ENCODE results near the gene SNX22. TPM values are rescaled to one million over a fixed set of nuclear protein-coding genes. Genes with fewer than 3 reads are reported as not detected.

The SNX22 gene
- polyA plus RNA-seq, 4 donors, result 1.1 to 2.7 (median 1.9) TPM

DNA sequence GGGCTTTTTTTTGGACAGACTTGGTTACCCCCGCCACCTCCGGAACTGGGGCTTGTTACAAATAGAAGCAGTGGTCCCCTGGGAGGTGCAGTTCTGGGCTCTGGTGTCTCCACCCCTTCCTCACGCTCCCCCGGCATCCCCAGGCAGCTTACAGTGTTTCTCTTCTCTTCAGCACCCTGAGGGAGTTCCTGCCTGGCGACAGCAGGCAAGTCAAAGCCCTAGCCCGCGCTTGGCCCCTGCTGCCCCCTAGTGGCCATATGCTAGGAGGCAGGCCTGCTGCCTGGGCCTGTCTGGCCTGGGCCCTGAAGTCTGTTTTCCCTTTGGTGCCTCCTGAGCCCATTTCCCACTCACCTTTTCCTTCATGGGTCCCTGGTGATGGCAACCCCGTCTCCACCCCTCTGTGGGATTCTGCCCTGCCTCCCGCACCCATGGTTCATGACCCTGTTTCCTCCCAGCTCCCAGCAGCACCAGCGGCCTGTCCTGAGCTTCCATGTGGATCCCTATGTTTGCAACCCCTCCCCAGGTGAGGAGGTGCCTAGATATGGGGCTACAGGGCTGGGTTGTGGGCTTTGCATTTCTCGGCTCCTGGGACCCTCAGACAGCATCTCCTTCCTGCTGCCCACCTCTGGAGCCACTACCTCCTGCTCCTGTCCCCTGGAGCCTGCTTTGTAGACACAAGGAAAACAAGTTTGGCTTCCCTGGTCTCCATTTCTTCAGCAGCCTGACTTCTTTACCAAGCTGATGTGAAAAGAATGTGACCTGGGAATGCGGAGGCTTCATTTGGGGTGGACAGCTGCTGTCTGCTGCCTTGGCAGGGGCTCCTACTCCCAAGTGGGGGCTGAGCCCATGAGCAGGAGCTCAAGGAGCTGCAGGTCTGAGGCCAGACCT lies 2.2 kb downstream of the SNX22 start:
- DNase-seq (ENCODE audit: low read depth in 4 of 4, low spot score in 2 of 4), result peak in 3 of 4 donors; percentile 55 to 81 (median 57)

DNA sequence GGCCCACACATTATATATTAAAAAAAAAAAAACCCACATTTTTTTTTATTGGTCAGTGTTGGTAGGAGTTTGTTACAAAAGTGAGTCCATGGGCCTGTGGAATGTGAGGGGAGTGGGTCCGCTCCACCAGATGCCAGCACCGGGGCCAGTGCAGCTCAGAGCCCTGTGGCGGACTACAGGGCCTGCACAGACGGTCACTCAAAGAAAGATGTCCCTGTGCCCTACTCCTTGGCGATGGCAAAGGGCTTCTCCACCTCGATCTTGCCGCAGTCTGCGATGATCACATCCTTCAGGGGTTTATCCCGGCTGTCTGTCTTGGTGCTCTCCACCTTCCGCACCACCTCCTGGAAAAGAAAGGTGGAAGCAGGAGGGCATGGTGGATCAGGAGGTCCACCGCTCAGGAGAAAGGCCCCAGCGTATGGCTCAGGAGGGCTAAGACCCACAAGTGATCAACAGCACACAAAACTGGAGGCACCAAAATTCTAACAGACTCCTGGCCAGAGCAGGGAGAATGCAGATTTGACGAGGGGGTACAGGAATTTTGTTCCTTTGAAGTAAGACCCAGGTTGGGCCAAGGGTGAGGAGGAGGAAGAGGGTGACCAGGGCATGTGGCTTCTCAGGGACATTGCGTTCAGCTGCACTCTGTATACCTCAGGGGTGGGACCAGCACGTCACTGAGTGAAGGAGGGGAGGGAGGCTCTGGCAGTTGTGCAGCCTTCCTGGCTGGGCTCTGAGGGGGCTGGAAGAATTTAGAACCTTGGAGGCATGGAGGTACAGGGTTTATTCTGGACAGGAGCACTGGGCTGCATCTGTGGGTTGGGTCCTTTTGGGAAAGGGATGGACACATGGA lies 4.5 kb downstream of the SNX22 start:
- DNase-seq (ENCODE audit: low read depth in 4 of 4, low spot score in 2 of 4), result no peak

DNA sequence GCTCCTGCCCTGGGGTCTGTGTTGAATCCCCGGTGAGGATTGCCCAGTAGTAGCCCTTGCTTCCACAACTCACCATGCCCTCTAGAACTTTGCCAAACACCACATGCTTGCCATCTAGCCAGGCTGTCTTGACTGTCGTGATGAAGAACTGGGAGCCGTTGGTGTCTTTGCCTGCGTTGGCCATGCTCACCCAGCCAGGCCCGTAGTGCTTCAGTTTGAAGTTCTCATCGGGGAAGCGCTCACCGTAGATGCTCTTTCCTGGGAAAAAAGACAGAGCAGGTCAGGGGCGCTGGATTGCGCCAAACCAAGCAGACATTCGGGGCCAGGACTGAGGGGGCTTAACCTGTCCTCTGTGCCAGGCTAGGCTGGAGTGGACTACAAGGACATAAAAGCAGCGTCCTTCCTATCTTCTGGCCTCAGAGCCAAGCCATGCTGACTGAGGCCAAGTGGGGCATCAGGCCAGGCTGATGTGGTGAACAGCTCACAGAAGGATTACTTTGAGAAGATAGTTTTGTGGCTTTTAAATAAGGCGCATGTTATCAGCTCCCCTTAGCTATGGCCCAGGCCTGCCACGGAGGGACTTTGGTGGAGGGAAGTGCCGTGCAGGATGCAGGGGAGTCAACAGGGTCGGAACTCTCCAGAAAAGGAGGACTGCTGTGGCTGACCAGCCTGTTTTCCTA lies 5.3 kb downstream of the SNX22 start:
- no peak for DNase-seq (ENCODE audit: low read depth in 4 of 4, low spot score in 2 of 4)

DNA sequence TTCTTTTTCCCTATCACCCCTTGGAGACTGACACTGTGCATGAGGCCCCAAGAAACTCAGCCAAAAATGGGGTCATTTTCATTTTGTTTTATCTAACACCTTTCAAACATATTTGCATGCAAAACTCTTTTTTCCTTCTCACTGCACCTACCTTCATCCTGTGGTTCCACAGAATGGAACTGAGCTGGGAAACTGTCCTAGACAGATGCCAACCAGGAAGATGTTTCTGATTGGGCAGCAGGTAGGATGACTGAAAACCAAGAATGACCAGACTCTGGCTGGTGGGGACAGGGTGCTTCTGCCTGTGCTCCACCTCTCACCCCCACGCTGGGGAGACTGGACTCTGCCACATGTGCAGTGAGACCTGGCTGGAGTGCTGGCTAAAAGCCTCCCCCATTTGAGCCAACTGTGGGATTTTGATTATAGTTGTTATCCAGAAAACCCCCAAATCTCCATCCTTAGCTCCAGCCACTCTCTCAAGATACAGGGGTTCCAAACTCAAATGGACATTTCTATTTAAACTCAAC lies 6.1 kb downstream of the SNX22 start:
- DNase-seq (ENCODE audit: low read depth in 4 of 4, low spot score in 2 of 4), result no peak

DNA sequence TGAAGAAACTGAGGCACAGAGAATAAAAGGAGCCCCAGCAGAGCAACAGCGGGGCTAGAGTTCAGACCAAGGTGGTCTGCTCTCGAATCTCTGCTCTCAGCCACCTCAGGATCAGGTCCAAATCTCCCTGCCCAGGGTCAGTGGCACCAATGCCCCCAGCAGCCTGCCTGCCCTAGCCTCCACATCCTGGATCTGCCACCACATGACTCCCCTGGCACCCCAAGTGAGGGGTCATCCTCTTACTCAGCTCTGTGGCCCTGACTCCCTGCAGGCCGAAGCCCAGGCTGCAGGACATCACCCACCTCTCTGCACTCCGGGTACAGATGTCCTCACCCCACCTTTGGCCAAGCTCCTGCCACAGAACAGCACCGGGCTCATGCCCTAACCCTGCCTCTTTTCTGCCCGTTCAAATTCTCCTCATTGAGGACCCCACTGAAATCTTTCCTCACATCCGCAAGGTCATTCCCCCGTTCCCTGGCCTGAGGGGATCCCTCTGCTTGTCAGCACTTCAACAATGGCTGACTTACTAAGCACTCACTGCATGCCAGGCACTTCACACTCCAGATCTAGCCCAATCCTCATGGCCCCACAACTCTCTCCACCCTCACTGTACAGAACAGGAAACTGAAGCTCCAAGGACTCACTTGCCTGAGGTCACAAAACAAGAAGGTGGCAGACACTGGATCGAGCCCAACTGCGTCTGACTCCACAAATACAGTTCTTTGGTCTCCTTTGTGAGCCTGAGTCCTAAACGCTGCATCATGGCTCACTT lies 7.0 kb downstream of the SNX22 start:
- no peak for DNase-seq (ENCODE audit: low read depth in 4 of 4, low spot score in 2 of 4)

DNA sequence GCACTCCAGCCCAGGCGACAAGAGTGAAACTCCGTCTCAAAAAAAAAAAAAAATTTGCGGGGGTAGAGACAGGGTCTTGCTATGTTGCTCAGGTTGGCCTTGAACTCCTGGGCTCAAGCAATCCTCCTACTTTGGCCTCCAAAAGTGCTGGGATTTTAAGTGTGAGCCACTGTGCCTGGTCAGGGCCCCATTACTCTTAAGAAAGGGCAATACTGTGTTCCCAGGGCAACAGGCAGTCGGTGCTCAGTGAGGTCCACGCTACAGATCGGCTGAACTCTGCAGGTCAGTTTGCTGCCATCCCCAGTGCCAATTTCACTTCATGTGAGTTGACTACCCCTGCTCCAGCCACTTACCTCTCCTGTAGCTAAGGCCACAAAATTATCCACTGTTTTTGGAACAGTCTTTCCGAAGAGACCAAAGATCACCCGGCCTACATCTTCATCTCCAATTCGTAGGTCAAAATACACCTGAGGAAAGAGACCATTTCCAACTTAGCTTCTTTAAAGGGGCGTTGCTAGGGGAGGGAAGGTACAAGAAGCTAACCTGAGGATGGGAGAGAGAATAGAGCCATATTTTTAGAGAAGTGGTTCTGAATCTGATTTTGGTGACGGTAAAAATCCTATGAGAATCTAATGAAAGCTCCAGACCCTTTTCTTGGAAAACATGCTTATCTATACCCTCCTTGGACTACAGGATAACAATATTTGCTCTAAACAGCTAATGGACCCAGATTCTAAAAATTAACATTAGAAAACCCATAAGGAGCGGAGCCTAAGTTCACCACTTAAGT lies 10.4 kb downstream of the SNX22 start:
- no peak for DNase-seq (ENCODE audit: low read depth in 4 of 4, low spot score in 2 of 4)

DNA sequence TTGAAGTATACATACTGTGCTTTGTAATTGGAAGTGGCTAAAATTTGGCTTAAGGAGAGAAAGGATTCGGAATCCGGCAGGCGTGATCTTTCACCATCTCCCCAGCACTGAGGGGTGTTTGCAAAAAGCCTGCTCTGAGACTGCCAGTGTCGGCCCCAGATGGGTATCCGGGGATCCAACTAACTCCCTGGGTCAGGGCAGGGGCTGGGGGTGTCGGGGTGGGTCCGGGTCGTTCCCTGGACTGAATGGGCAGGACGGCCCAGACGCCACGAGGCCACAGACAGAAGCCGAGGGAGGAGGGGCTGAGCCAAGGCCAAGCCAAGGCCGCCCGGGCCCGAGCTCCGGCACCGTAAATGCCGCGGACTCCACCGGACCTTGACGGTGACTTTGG lies 10.9 kb downstream of the SNX22 start:
- DNase-seq (ENCODE audit: low read depth in 4 of 4, low spot score in 2 of 4), result no peak

DNA sequence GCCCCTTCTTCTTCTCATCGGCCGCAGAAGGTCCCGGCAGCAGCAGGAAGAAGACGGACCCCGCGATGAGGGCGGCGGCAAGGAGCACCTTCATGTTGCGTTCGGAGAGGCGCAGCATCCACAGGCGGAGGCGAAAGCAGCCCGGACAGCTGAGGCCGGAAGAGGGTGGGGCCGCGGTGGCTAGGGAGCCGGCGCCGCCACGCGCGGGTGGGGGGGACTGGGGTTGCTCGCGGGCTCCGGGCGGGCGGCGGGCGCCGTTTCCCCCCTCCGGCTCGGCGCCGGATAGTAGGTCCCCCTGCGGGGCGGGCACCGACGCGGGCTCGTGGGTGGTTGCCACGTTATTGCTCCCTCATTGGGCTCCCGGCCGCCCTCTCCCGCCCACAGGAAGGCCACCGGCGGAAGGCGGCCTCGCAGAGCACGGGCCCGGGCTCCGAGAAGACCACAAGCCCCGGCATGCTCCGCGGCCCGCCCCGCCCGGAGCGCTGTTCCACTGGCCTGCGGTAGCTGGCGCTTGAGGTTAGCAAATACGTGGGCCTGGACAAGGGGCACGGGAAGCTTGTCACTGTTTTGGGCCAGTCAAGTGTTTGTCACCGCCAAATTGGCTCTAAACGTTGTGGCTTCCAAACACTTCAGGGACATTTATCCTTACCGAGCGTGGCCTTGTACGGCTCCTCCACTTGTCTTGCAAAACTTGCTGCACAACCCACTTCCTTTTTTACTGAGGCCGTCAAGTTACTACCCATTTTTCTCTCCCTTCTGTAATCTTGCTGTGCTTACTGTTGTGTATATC lies 11.5 kb downstream of the SNX22 start, which contains the start of gene PPIB:
TSS of gene PPIB (minus strand) at position 154 of the 790 bp plus-strand sequence. CDS start at position 118, 36 bp downstream.
- peak; percentile 83 to 94 (median 90) for DNase-seq (ENCODE audit: low read depth in 4 of 4, low spot score in 2 of 4)

DNA sequence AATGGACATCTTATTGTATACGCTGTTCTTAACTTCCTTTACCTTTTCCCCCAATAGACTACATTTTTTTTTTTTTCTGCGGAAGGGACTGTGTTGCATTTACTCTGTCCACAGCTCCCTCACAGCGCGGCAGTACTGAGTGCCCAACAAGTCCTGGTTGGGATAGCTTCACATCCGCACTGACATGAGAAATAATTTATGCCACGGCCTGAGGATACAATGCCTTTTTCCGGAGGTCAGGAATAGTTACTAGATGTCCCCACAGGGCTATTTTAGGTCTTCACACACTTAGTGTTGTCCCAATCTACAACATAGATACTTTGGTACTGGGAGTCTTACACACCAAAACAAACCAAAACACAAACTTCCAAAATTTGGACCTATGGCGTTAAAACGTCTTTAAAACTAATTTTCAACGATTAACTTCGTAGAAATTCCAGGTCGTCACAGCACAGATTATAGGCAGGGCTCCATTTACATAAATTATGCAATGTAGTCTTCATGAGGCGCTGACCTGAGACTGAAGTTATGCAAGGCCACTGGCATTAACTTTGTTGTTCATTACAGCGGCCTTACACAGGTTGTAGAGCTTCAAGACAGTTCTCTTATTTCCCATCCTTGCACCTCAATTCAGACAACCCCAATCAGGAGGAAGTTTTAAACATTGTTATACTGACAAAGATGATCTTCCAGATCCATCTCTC lies 12.3 kb downstream of the SNX22 start:
- no peak for DNase-seq (ENCODE audit: low read depth in 4 of 4, low spot score in 2 of 4)

DNA sequence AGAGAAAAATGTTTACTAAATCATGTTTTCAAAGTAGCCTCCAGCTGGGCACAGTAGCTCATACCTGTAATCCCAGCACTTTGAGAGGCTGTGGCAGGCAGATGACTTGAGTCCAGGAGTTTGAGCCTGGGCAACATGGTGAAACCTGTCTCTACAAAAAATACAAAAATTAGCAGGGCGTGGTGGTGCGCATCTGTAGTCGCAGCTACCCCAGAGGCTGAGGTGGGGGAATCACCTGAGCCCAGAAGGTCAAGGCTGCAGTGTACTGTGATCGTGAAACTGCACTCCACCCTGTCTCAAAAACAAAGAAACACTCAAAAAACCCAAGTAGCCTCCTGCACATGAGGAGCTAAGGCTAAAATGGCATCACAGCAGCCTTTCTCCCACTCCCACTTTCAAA lies 12.9 kb downstream of the SNX22 start:
- no peak for DNase-seq (ENCODE audit: low read depth in 4 of 4, low spot score in 2 of 4)

DNA sequence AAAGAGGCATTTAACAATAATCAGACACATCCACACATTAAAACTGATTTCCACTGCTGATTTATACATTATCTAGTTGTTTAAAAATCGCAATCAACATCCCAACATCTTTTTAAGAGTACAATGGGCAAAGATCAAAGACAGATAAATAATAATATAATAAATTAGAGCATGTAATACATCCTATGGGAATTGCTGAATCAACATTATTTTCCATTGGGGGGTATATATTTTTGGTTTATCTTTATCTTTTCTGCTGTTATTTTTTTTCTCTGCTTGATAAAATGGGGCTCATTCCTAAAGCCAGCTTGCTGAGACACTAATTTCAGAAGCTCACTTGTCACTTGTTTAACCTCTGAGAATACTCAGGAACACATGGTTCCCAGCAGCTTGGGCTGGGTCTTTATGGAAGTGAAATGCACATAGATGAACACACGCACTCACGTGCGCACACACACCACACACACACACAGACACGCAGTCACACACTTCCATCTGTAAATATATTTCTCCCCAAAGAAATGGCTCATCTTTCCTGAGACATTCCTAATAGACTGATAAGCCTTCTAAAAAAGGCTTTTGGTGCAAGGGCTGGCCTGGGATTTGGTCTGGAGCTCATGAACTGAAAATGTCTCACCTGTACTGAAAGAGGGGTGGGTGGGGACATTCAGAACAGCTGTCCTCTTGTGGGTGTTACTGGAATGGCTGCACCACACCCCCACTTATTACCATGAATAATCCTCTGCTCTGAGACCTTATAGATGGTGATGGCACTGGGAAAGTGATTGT lies 14.8 kb downstream of the SNX22 start:
- no peak for DNase-seq (ENCODE audit: low read depth in 4 of 4, low spot score in 2 of 4)

DNA sequence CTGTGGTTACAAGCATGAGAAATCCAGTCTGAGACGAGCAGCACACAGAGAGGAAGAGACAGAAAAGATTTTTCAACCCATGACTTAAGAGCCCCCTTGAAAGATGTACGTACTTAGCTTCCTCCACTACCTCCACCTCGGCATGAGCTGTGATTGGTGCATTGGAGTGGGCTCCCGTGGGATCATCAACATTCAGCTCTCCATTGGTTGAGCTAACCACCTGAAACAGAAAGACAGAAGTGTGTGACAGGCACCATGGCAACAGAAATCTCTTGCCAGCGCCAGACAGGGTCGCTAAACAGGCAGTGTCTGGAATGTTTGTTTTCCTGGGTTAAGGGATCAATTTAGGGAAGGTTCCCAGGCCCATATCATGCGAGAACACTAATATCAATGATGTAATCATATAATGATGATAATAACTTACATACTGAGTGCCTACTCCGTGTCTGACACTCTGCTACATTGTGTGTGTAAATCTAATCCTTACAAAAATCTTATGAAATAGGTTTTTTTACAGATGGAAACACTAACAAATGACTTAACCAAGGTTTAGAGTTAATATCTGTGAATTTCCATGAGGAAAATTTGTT lies 28.8 kb downstream of the SNX22 start:
- no peak for DNase-seq (ENCODE audit: low read depth in 4 of 4, low spot score in 2 of 4)

DNA sequence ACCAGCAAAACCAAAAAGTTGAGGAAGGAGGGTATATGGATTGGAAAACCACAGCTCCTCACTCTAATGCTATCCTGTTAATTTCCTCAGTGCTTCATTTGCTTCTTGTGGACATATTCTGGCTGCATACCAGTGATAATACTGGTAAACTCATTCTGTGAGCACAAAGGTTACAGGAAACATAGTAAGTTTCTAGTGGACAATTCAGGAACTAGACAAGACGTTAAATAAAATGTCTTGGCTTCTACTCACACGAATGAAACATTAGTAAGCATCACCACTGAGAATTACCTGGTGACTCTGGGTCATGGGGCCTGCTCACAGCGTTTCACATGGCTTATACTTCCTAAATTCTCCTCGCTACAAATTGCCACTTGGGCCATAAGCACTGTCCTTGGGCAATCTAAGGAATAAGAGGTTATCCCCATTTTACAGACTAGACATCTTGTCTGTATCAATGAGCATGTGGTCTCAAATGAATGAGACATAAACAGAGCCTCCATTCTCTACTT lies 31.4 kb downstream of the SNX22 start:
- DNase-seq (ENCODE audit: low read depth in 4 of 4, low spot score in 2 of 4), result no peak

DNA sequence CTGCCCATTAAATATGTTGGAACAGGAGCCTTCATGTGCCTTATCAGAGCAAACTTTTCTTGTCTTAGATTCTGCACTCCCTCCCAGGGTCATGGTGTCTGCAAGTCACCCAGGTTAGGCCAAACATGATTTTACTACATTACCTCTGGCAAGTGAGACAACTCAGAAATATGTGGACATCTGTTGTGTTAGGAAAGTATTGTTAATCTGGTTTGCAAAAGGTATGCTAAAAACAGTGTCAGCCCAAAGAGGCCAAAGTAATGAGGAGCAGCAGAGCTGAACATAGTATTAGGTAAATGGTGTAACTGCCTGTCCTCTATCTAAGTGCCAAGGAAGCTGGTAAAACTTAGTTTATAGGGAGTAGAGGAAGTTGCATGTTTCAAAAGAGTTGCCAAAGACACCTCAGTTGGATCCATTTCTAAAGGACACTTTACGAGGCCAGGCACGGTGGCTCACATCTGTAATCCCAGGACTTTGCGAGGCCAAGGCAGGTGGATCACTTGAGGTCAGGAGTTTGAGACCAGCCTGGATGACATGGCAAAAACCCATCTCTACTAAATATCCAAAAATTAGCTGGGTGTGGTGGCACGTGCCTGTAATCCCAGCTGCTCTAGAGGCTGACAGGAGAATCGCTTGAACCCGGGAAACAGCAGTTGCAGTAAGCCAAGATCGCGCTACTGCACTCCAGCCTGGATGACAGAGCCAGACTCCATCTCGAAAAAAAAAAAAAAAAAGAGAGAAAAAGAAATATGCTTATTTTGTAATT lies 33.8 kb downstream of the SNX22 start:
- no peak for DNase-seq (ENCODE audit: low read depth in 4 of 4, low spot score in 2 of 4)

DNA sequence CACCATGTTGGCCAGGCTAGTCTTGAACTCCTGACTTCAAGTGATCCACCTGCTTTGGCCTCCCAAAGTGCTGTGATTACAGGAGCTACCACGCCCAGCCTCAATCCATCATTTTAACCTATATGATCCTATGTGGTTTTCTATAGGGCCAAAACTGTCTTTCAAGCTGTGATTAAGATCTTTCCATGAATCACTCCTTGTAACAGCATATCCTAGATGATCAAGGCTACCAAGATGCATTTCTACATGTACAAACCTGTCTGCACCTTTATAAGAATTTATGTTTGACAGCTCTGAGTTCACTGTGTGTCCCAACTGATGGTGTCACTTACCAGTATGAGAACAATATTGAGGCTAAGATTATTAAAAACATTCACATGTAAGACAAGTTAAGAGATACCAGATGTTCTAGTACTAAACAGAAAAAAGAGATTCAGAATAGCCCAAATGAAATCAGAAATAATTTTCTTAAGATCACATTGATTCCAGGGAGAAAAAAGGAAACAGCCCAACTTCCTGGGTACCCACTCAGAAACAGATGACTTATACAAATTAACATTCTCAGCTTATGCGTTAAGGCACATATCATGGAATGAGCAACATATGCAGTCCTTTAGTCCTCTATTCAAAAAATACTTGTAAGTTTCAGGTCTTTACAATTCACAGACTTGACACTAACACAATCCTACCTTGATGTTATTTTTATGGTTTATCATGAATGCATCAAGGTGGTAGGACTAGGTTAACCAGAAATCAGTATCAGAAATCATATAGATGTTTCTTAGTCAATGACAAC lies 36.1 kb downstream of the SNX22 start:
- no peak for DNase-seq (ENCODE audit: low read depth in 4 of 4, low spot score in 2 of 4)

Data from left renal cortex interstitium (tissue), 4 donors.